ENCODE data around the gene ZNF574. TPM values are rescaled to one million over a fixed set of nuclear protein-coding genes. Genes with fewer than 3 reads are reported as not detected.
A peak's percentile ranks its signal among the peaks of the same experiment; 100 is the strongest.

ZNF574 gene
- total RNA-seq, 1 experiment from 2014 or later: 35.6 TPM

DNA sequence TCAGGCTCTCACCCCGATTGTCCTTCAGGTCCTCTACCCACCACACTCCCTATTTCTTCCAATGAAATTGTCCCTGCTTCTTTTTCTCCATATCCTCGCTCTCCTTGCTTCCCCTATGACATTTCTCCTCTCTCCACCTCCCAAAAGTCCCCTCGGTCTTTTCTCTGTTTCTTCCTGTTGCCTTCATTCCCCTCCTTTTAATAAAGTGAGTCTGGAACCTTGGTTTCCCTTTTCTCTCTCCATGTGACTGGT, 676 bp upstream of the ZNF574 start:
- H2BK12ac ChIP-seq (ENCODE audit: insufficient read length, low read depth, low read length): no peak overlapping the region
- no peak overlapping the region for H4K8ac ChIP-seq (replicated peaks; ENCODE audit: insufficient read length, low read depth, low read length)
- H3K23ac ChIP-seq (ENCODE audit: insufficient read length, low read depth, low read length): peak overlapping the region; percentile 41
- H2BK20ac ChIP-seq (ENCODE audit: low read depth, low read length, poor library complexity, severe bottlenecking): no peak overlapping the region
- peaks cover 23 to 31% (median 26%) of the 10 kb centered on the region in 3 experiments for H3K36me3 Mint-ChIP-seq (ENCODE audit: insufficient read depth in 1 of 3, low read depth in 3 of 3)
- H2AFZ ChIP-seq (ENCODE audit: low read length): no peak overlapping the region
- peak overlapping the region; percentile 99 for H3K18ac ChIP-seq (ENCODE audit: insufficient read length, low read depth, low read length)
- H3K79me2 ChIP-seq (ENCODE audit: insufficient read depth, low read length): peaks cover 21% of the 10 kb centered on the region
- H2BK120ac ChIP-seq (ENCODE audit: low read depth, low read length, poor library complexity, severe bottlenecking): peak overlapping the region; percentile 52
- H3K9ac ChIP-seq (ENCODE audit: extremely low read depth, insufficient read length, low read length): peak overlapping the region; percentile 96
- H3K9me3 Mint-ChIP-seq: no peaks in the 10 kb centered on the region
- peak overlapping the region; percentile 98; the same call in 1 of the 2 replicates for H3K14ac ChIP-seq (ENCODE audit: insufficient read depth, low read length)
- WGBS (ENCODE audit: extremely low coverage, insufficient read length, low lambda C conversion rate): no CpG with 5 or more reads among the region's 3 CpGs
- peaks cover 27 to 45% of the 10 kb centered on the region in 2 experiments for H3K4me1 Mint-ChIP-seq
- peaks cover 2% of the 10 kb centered on the region; the same call in 1 of the 2 replicates for H3K4me1 ChIP-seq (ENCODE audit: insufficient read depth, low read length)
- H4K91ac ChIP-seq (ENCODE audit: insufficient read length, low read depth, low read length): peak overlapping the region; percentile 67
- peak overlapping the region; percentile 99 for H4K5ac ChIP-seq (ENCODE audit: insufficient read length, low read depth, low read length)
- DNase-seq: no peak
- peak overlapping the region; percentile 96 to 97 for H3K4me3 Mint-ChIP-seq
- peak overlapping the region; percentile 41 for H3T11ph ChIP-seq (ENCODE audit: low read length)
- peak overlapping the region; percentile 78 for H3K4me2 ChIP-seq (ENCODE audit: insufficient read depth, insufficient read length, low read length)
- peaks cover 11% of the 10 kb centered on the region for H3K23me2 ChIP-seq (ENCODE audit: insufficient read length, low read depth, low read length, poor library complexity, severe bottlenecking)
- H3K79me1 ChIP-seq (ENCODE audit: insufficient read depth, low read depth, low read length, poor library complexity, severe bottlenecking): peaks cover 10% of the 10 kb centered on the region
- no peaks in the 10 kb centered on the region for H4K20me1 ChIP-seq (ENCODE audit: control insufficient read depth, insufficient read depth, insufficient read length)
- H3K27ac Mint-ChIP-seq: peak overlapping the region; percentile 100
- H3K56ac ChIP-seq (ENCODE audit: insufficient read length, low read depth, low read length): no peak overlapping the region
- peak overlapping the region; percentile 73 for H2BK5ac ChIP-seq (ENCODE audit: insufficient read length, low read length)
- H2BK15ac ChIP-seq (ENCODE audit: low read depth, low read length): peak overlapping the region; percentile 73; the same call in 1 of the 2 replicates
- H2AK5ac ChIP-seq (ENCODE audit: insufficient read length, low read length): no peak overlapping the region
- H3K9me3 ChIP-seq (ENCODE audit: control insufficient read depth, low read depth, low read length): no peaks in the 10 kb centered on the region
- no peaks in the 10 kb centered on the region for H3K27me3 ChIP-seq (ENCODE audit: insufficient read depth, low read length)
- H3K4ac ChIP-seq (ENCODE audit: low read depth, low read length): peak overlapping the region; percentile 69
- no peaks in the 10 kb centered on the region; the same call in none of the 2 replicates for H3K27me3 Mint-ChIP-seq (ENCODE audit: low read depth)
- TF ChIP-seq, protein P1, sequence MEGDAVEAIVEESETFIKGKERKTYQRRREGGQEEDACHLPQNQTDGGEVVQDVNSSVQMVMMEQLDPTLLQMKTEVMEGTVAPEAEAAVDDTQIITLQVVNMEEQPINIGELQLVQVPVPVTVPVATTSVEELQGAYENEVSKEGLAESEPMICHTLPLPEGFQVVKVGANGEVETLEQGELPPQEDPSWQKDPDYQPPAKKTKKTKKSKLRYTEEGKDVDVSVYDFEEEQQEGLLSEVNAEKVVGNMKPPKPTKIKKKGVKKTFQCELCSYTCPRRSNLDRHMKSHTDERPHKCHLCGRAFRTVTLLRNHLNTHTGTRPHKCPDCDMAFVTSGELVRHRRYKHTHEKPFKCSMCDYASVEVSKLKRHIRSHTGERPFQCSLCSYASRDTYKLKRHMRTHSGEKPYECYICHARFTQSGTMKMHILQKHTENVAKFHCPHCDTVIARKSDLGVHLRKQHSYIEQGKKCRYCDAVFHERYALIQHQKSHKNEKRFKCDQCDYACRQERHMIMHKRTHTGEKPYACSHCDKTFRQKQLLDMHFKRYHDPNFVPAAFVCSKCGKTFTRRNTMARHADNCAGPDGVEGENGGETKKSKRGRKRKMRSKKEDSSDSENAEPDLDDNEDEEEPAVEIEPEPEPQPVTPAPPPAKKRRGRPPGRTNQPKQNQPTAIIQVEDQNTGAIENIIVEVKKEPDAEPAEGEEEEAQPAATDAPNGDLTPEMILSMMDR (conservative IDR thresholded peaks at IDR 0.05): no peak
- H3K27ac ChIP-seq (ENCODE audit: insufficient read length, low read depth, low read length): peak overlapping the region; percentile 79

All from H9 (cell line).